Astrocyte (in vitro differentiated cells and primary cell): ENCODE results near the gene SH3BP2. TPM values are rescaled to one million over a fixed set of nuclear protein-coding genes. Genes with fewer than 3 reads are reported as not detected.

Experiments used
- DNase-seq: peaks from one replicate; pipeline ENCODE4 v3.0.0-alpha.2; 2010; ENCODE audit warnings: low read depth
- FAIRE-seq: peaks from 2 replicates; lab custom pipeline; 2011; peaks lifted over from hg19 to GRCh38; lab: Jason Lieb, UNC
- H2AFZ ChIP-seq: 2 replicates; pipeline ENCODE4 v1.6.0; 2012; ENCODE audit warnings: low read depth, low read length, inconsistent platforms
- H3K27ac ChIP-seq: 2 replicates; pipeline ENCODE4 v1.5.1; 2011; ENCODE audit warnings: low read depth, low read length, inconsistent platforms
- H3K27me3 ChIP-seq: 2 replicates; pipeline ENCODE4 v1.6.0; 2011; ENCODE audit warnings: low read length, inconsistent platforms; ENCODE audit not compliant: insufficient read depth
- H3K36me3 ChIP-seq: 2 replicates; pipeline ENCODE4 v1.5.1; 2011; ENCODE audit warnings: low read length, inconsistent platforms; ENCODE audit not compliant: insufficient read depth
- H3K4me1 ChIP-seq: 2 replicates; pipeline ENCODE4 v1.5.1; 2011; ENCODE audit warnings: low read length, inconsistent platforms; ENCODE audit not compliant: insufficient read depth
- H3K4me2 ChIP-seq: 2 replicates; pipeline ENCODE4 v1.6.0; 2012; ENCODE audit warnings: low read length, inconsistent platforms
- H3K4me3 ChIP-seq: 2 replicates; pipeline ENCODE4 v1.5.1; 2011; ENCODE audit warnings: low read depth, mild to moderate bottlenecking, low read length, inconsistent platforms; ENCODE audit not compliant: insufficient read depth
- H3K79me2 ChIP-seq: 2 replicates; pipeline ENCODE4 v1.6.0; 2012; ENCODE audit warnings: mild to moderate bottlenecking, low read length, inconsistent platforms; ENCODE audit not compliant: insufficient read depth
- H3K9ac ChIP-seq: 2 replicates; pipeline ENCODE4 v1.6.0; 2012; ENCODE audit warnings: mild to moderate bottlenecking, low read length, inconsistent platforms
- H3K9me3 ChIP-seq: 2 replicates; pipeline ENCODE4 v1.5.1; 2012; ENCODE audit warnings: low read depth, mild to moderate bottlenecking, low read length, inconsistent platforms; ENCODE audit not compliant: insufficient read depth
- H4K20me1 ChIP-seq: 2 replicates; pipeline ENCODE4 v1.6.0; 2012; ENCODE audit warnings: low read length, inconsistent platforms; ENCODE audit not compliant: insufficient read depth
- H3K27ac Mint-ChIP-seq: one replicate; pipeline ENCODE4 v1.8.0; 2021; ENCODE audit warnings: mild to moderate bottlenecking, mixed read lengths; ENCODE audit not compliant: unreplicated experiment
- H3K27me3 Mint-ChIP-seq: one replicate; pipeline ENCODE4 v1.8.0; 2021; ENCODE audit warnings: low read depth, mixed read lengths; ENCODE audit not compliant: unreplicated experiment
- H3K36me3 Mint-ChIP-seq: one replicate; pipeline ENCODE4 v1.8.0; 2021; ENCODE audit warnings: low read depth, mixed read lengths; ENCODE audit not compliant: unreplicated experiment
- H3K4me1 Mint-ChIP-seq: one replicate; pipeline ENCODE4 v1.8.0; 2021; ENCODE audit warnings: low read depth, mixed read lengths; ENCODE audit not compliant: unreplicated experiment
- H3K4me3 Mint-ChIP-seq: one replicate; pipeline ENCODE4 v1.8.0; 2021; ENCODE audit warnings: mild to moderate bottlenecking, moderate library complexity, mixed read lengths; ENCODE audit not compliant: unreplicated experiment
- H3K9me3 Mint-ChIP-seq: one replicate; pipeline ENCODE4 v1.8.0; 2021; ENCODE audit warnings: mild to moderate bottlenecking, mixed read lengths; ENCODE audit not compliant: unreplicated experiment
- CTCF ChIP-seq: IDR thresholded peaks from 2 replicates; pipeline ENCODE4 v1.5.1; 2011; ENCODE audit warnings: low read depth, mild to moderate bottlenecking, inconsistent platforms, low read length, moderate library complexity; ENCODE audit not compliant: insufficient read depth
- EZH2 ChIP-seq: IDR thresholded peaks from 2 replicates; pipeline ENCODE4 v1.6.1; 2012; ENCODE audit warnings: mild to moderate bottlenecking, low read length, inconsistent platforms; ENCODE audit not compliant: insufficient read depth
- total RNA-seq: library from RNA; stranded (reverse); gene quantifications from 2 replicates; pipeline ENCODE4 v1.2.1, GENCODE V29; 2021

SH3BP2 gene
- total RNA-seq, 1 donor from 2014 or later = 33.7 TPM

DNA sequence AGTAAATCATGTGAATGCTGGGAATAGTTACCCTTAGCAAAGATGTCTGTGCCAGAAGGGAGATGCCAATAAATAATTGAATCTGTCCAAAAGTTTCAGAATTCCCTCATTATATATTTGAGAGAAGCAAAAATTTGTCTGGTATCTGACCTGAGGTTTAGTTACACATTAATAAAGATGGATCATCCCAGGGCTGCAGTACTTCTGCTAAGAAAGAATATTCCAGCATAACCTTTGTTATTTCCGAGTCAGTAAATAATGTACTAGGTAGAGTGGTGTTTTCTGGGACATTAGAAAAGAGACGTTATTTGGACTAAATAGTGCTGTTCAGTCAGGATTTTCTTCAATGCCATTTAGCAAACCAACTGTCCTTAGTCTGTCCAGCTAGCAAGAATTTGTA, 77.2 kb downstream of the SH3BP2 start:
- TF ChIP-seq CTCF (no peak), EZH2 (no peak)
- Histone ChIP-seq H3K4me1 (peaks cover 28% of the 10 kb centered on the region), H3K27ac (no peak overlapping the region), H3K9me3 (no peaks in the 10 kb centered on the region), H4K20me1 (peaks cover 91% of the 10 kb centered on the region), H3K4me3 (no peak overlapping the region), H2AFZ (no peak overlapping the region), H3K36me3 (no peaks in the 10 kb centered on the region), H3K27me3 (no peaks in the 10 kb centered on the region), H3K9ac (no peak overlapping the region), H3K79me2 (peaks cover 98% of the 10 kb centered on the region), H3K4me2 (no peak overlapping the region)
- FAIRE-seq (no peak), DNase-seq (no peak)
- H3K27ac Mint-ChIP-seq = no peak overlapping the region
- peaks cover 46% of the 10 kb centered on the region for H3K4me1 Mint-ChIP-seq
- H3K9me3 Mint-ChIP-seq = no peaks in the 10 kb centered on the region
- H3K4me3 Mint-ChIP-seq = no peak overlapping the region
- H3K36me3 Mint-ChIP-seq = peaks cover 3% of the 10 kb centered on the region
- no peaks in the 10 kb centered on the region for H3K27me3 Mint-ChIP-seq

DNA sequence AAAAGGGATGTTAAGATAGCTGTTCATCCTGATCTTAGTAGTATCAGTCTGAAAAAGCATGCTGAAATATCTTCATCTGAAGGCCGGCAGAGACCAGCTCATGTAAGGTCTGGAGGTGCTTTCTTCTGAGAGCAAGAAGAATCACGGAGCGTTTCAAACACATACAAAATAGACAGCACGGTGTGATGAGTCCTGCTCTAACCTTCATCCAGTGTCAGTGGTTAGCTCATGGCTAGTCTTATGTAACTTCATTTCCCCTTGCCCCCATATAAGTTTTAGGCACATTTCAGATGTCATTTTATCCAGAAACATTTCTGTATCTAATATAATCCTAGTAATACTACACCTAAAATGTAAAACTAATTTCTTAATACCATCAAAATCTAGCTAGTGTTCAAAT, 78.6 kb downstream of the SH3BP2 start:
- FAIRE-seq = no peak
- Mint-ChIP-seq H3K27ac (peak overlapping the region; percentile 60), H3K36me3 (peaks cover 10% of the 10 kb centered on the region), H3K9me3 (no peaks in the 10 kb centered on the region), H3K27me3 (no peaks in the 10 kb centered on the region), H3K4me3 (peak overlapping the region; percentile 23), H3K4me1 (peaks cover 47% of the 10 kb centered on the region)
- no peak for DNase-seq
- Histone ChIP-seq H3K79me2 (peaks cover 96% of the 10 kb centered on the region), H3K27me3 (no peaks in the 10 kb centered on the region), H3K36me3 (peaks cover 4% of the 10 kb centered on the region), H3K27ac (no peak overlapping the region), H4K20me1 (peaks cover 90% of the 10 kb centered on the region), H3K4me1 (peaks cover 21% of the 10 kb centered on the region), H3K9ac (no peak overlapping the region), H3K9me3 (no peaks in the 10 kb centered on the region), H3K4me2 (no peak overlapping the region), H3K4me3 (no peak overlapping the region), H2AFZ (no peak overlapping the region)
- TF ChIP-seq CTCF = no peak
- TF ChIP-seq EZH2 = no peak

GRCh38 chr4:2871911-2872310, 79.0 kb downstream of the SH3BP2 start:
- Histone ChIP-seq H3K4me3 (no peak overlapping the region), H2AFZ (no peak overlapping the region), H3K79me2 (peaks cover 93% of the 10 kb centered on the region), H3K9ac (no peak overlapping the region), H3K4me1 (peaks cover 20% of the 10 kb centered on the region), H3K9me3 (no peaks in the 10 kb centered on the region), H3K4me2 (no peak overlapping the region), H3K27ac (no peak overlapping the region), H4K20me1 (peaks cover 87% of the 10 kb centered on the region), H3K27me3 (no peaks in the 10 kb centered on the region), H3K36me3 (peaks cover 4% of the 10 kb centered on the region)
- H3K4me3 Mint-ChIP-seq = peak overlapping the region; percentile 23
- peak overlapping the region; percentile 60 for H3K27ac Mint-ChIP-seq
- H3K36me3 Mint-ChIP-seq = peaks cover 11% of the 10 kb centered on the region
- no peak for FAIRE-seq
- H3K9me3 Mint-ChIP-seq = no peaks in the 10 kb centered on the region
- DNase-seq = no peak
- peaks cover 44% of the 10 kb centered on the region for H3K4me1 Mint-ChIP-seq
- H3K27me3 Mint-ChIP-seq = no peaks in the 10 kb centered on the region
- TF ChIP-seq CTCF (no peak), EZH2 (no peak)
